H1 (cell line): ENCODE measurements around the gene SLX4IP. TPM values are rescaled to one million over a fixed set of nuclear protein-coding genes. Genes with fewer than 3 reads are reported as not detected.

ENCODE experiments used
- CTCF ChIA-PET: fragments of 300-600 bp; sonication (Branson Sonifier 250); formaldehyde crosslinking; loops from one replicate; lab custom pipeline; 2021; ENCODE audit not compliant: partially characterized antibody; lab: Charles Lee
- POLR2A ChIA-PET: fragments of 300-600 bp; sonication (Branson Sonifier 250); formaldehyde crosslinking; loops from one replicate; lab custom pipeline; 2021; ENCODE audit warnings: inconsistent platforms; ENCODE audit not compliant: partially characterized antibody; lab: Charles Lee
- DNase-seq, 2 experiments: peaks; one replicate each; pipeline versions ENCODE4 v3.0.0 to v3.0.0-alpha.2; 2010 to 2022; ENCODE audit warnings: low spot score in 2 of 2, low read depth in 1 of 2, mixed read lengths in 1 of 2
- FAIRE-seq: peaks from 2 replicates; lab custom pipeline; 2011; peaks lifted over from hg19 to GRCh38; lab: Jason Lieb, UNC
- H2AFZ ChIP-seq: 2 replicates; pipeline ENCODE4 v1.8.1; 2012; ENCODE audit warnings: low read length, inconsistent platforms
- H2AK5ac ChIP-seq: 2 replicates; pipeline ENCODE4 v1.6.1; 2013; ENCODE audit warnings: low read depth, low read length
- H2BK120ac ChIP-seq: replicated peaks from 2 replicates; pipeline ENCODE3; 2013; ENCODE audit warnings: low read depth, low read length, inconsistent platforms
- H2BK12ac ChIP-seq: 2 replicates; pipeline ENCODE4 v1.6.1; 2013; ENCODE audit warnings: low read depth, low read length
- H2BK15ac ChIP-seq: 2 replicates; pipeline ENCODE4 v1.6.1; 2013; ENCODE audit warnings: low read length
- H2BK20ac ChIP-seq: 2 replicates; pipeline ENCODE4 v1.6.1; 2013; ENCODE audit warnings: low read length
- H2BK5ac ChIP-seq: 2 replicates; pipeline ENCODE4 v1.6.1; 2013; ENCODE audit warnings: low read depth, low read length
- H3K14ac ChIP-seq: 2 replicates; pipeline ENCODE4 v1.6.1; 2013; ENCODE audit warnings: inconsistent platforms; ENCODE audit not compliant: insufficient read length
- H3K18ac ChIP-seq: 2 replicates; pipeline ENCODE4 v1.6.1; 2013; ENCODE audit warnings: low read length; ENCODE audit errors: extremely low read depth
- H3K23ac ChIP-seq: 2 replicates; pipeline ENCODE4 v1.6.1; 2013; ENCODE audit warnings: inconsistent platforms; ENCODE audit not compliant: insufficient read length
- H3K23me2 ChIP-seq: 2 replicates; pipeline ENCODE4 v1.6.1; 2013; ENCODE audit warnings: low read depth, low read length
- H3K27ac ChIP-seq: 2 replicates; pipeline ENCODE4 v1.6.1; 2011; ENCODE audit warnings: low read depth, low read length, inconsistent platforms
- H3K27me3 ChIP-seq, 4 experiments: replicated peaks in 1 of 4; 1 replicate in 1 of 4; 2 replicates in 3 of 4; pipeline versions ENCODE4 v1.6.1 to v1.8.1; 2011 to 2013; ENCODE audit warnings: low read length in 3 of 4, mild to moderate bottlenecking in 3 of 4, inconsistent platforms in 2 of 4, mixed read lengths in 2 of 4, moderate library complexity in 1 of 4; ENCODE audit not compliant: control insufficient read depth in 3 of 4, insufficient read depth in 3 of 4; ENCODE audit errors: extremely low read depth in 1 of 4
- H3K36me3 ChIP-seq, 4 experiments: 2 replicates each; pipeline versions ENCODE4 v1.6.1 to v1.8.1; 2011 to 2013; ENCODE audit warnings: mild to moderate bottlenecking in 4 of 4, low read length in 3 of 4, moderate library complexity in 2 of 4, control low read depth in 1 of 4, inconsistent platforms in 1 of 4; ENCODE audit not compliant: insufficient read depth in 4 of 4, control insufficient read depth in 2 of 4
- H3K4ac ChIP-seq: replicated peaks from 2 replicates; pipeline ENCODE3; 2013; ENCODE audit warnings: low read length, low read depth, mixed read lengths, inconsistent platforms; ENCODE audit not compliant: insufficient read length
- H3K4me1 ChIP-seq, 4 experiments: replicated peaks in 1 of 4; 1 replicate in 1 of 4; 2 replicates in 3 of 4; pipeline versions ENCODE4 v1.6.1 to v1.8.1; 2011 to 2013; ENCODE audit warnings: low read length in 3 of 4, inconsistent platforms in 2 of 4, mixed read lengths in 1 of 4; ENCODE audit not compliant: insufficient read depth in 4 of 4, control insufficient read depth in 3 of 4
- H3K4me2 ChIP-seq, 2 experiments: 2 replicates each; pipeline versions ENCODE4 v1.6.1 to v1.8.1; 2011 to 2013; ENCODE audit warnings: low read depth in 2 of 2, low read length in 2 of 2, control low read depth in 1 of 2, inconsistent platforms in 1 of 2, mild to moderate bottlenecking in 1 of 2; ENCODE audit not compliant: insufficient read depth in 1 of 2
- H3K4me3 ChIP-seq, 4 experiments: fragments of 200-600, 300-600 bp in 1 of 4; sonication (generic), shearing (Covaris generic), sonication (Bioruptor Twin) in 1 of 4; 2 replicates each; pipeline versions ENCODE4 v1.5.1 to v1.8.1; 2011 to 2016; ENCODE audit warnings: low read length in 4 of 4, low read depth in 3 of 4, control low read depth in 2 of 4, inconsistent platforms in 2 of 4, mild to moderate bottlenecking in 2 of 4, mixed read lengths in 1 of 4, moderate library complexity in 1 of 4; ENCODE audit not compliant: insufficient read depth in 2 of 4; ENCODE audit errors: extremely low read depth in 1 of 4
- H3K56ac ChIP-seq: replicated peaks from 2 replicates; pipeline ENCODE3; 2013; ENCODE audit warnings: low read depth, mild to moderate bottlenecking, mixed read lengths, low read length, inconsistent platforms; ENCODE audit not compliant: insufficient read length
- H3K79me1 ChIP-seq: 2 replicates; pipeline ENCODE4 v1.6.1; 2013; ENCODE audit warnings: low read depth, low read length, control low read depth
- H3K79me2 ChIP-seq, 2 experiments: 2 replicates each; pipeline versions ENCODE4 v1.6.1 to v1.8.1; 2012 to 2013; ENCODE audit warnings: low read length in 2 of 2, mild to moderate bottlenecking in 2 of 2, inconsistent platforms in 1 of 2; ENCODE audit not compliant: insufficient read depth in 2 of 2, control insufficient read depth in 1 of 2
- H3K9ac ChIP-seq, 4 experiments: replicated peaks in 1 of 4; 1 replicate in 1 of 4; 2 replicates in 3 of 4; pipeline versions ENCODE4 v1.6.1 to v1.8.1; 2011 to 2013; ENCODE audit warnings: low read depth in 3 of 4, low read length in 3 of 4, control low read depth in 2 of 4, mild to moderate bottlenecking in 2 of 4, moderate library complexity in 2 of 4, inconsistent platforms in 1 of 4; ENCODE audit errors: extremely low read depth in 1 of 4
- H3K9me3 ChIP-seq, 2 experiments: 2 replicates each; pipeline versions ENCODE4 v1.6.1 to v1.8.1; 2012 to 2013; ENCODE audit warnings: mild to moderate bottlenecking in 2 of 2, moderate library complexity in 2 of 2, control low read depth in 1 of 2, inconsistent platforms in 1 of 2, low read depth in 1 of 2, low read length in 1 of 2, mixed read lengths in 1 of 2; ENCODE audit not compliant: insufficient read depth in 2 of 2
- H4K20me1 ChIP-seq, 2 experiments: replicated peaks in 1 of 2; 2 replicates each; pipeline versions ENCODE3 to v1.8.1; 2011 to 2013; ENCODE audit warnings: inconsistent platforms in 2 of 2, low read length in 2 of 2, mild to moderate bottlenecking in 1 of 2; ENCODE audit not compliant: insufficient read depth in 2 of 2, control insufficient read depth in 1 of 2
- H4K5ac ChIP-seq: 2 replicates; pipeline ENCODE4 v1.6.1; 2013; ENCODE audit warnings: low read length, low read depth, mixed read lengths, inconsistent platforms; ENCODE audit not compliant: insufficient read length
- H4K8ac ChIP-seq: 2 replicates; pipeline ENCODE4 v1.8.0; 2013; ENCODE audit warnings: mild to moderate bottlenecking, moderate library complexity, low read length, inconsistent platforms; ENCODE audit not compliant: insufficient read depth; ENCODE audit errors: extremely low read depth
- H4K91ac ChIP-seq: replicated peaks from 2 replicates; pipeline ENCODE3; 2013; ENCODE audit warnings: low read length, mixed read lengths, inconsistent platforms; ENCODE audit not compliant: insufficient read length
- CHD1 ChIP-seq: IDR thresholded peaks from 2 replicates; pipeline ENCODE4 v1.6.1; 2012; ENCODE audit warnings: low read depth, low read length, improper control_type of control experiment
- CREB1 ChIP-seq: IDR thresholded peaks from 2 replicates; pipeline ENCODE4 v1.6.1; 2012; ENCODE audit warnings: inconsistent platforms
- FOSL1 ChIP-seq: IDR thresholded peaks from 2 replicates; pipeline ENCODE4 v1.6.1; 2011; ENCODE audit warnings: mild to moderate bottlenecking, low read depth, low read length, moderate library complexity; ENCODE audit not compliant: insufficient read depth
- JUND ChIP-seq: IDR thresholded peaks from 2 replicates; pipeline ENCODE4 v1.6.1; 2011; ENCODE audit warnings: mild to moderate bottlenecking, improper control_type of control experiment, low read length
- KDM1A ChIP-seq: fragments of 200-600, 300-600 bp; sonication (generic); IDR thresholded peaks from 2 replicates; pipeline ENCODE4 v1.7.1; 2016; ENCODE audit warnings: mild to moderate bottlenecking, low read length, borderline replicate concordance
- POLR2A ChIP-seq, 2 experiments: IDR thresholded peaks; 1 replicate in 1 of 2; 2 replicates in 1 of 2; pipeline ENCODE4 v1.6.1; 2011; ENCODE audit warnings: low read depth in 2 of 2, low read length in 2 of 2, mild to moderate bottlenecking in 2 of 2; ENCODE audit errors: control extremely low read depth in 1 of 2
- RFX5 ChIP-seq: IDR thresholded peaks from 2 replicates; pipeline ENCODE4 v1.6.1; 2011; ENCODE audit warnings: low read depth, low read length, improper control_type of control experiment, borderline replicate concordance
- RXRA ChIP-seq: IDR thresholded peaks from 2 replicates; pipeline ENCODE4 v1.6.1; 2011; ENCODE audit warnings: low read depth, mild to moderate bottlenecking, low read length, moderate library complexity; ENCODE audit not compliant: insufficient read depth
- YY1 ChIP-seq: IDR thresholded peaks from 2 replicates; pipeline ENCODE4 v1.6.1; 2011; ENCODE audit warnings: low read depth, mild to moderate bottlenecking, low read length
- WGBS, 2 experiments: shearing (Covaris generic) in 1 of 2; methylation state at CpG; one replicate each; pipeline versions ENCODE4 v1.1.6 to v1.1.7; 2013 to 2015; ENCODE audit warnings: low lambda C conversion rate in 2 of 2, mixed read lengths in 2 of 2, inconsistent platforms in 1 of 2, low coverage in 1 of 2, missing lambda C conversion rate in 1 of 2; ENCODE audit not compliant: insufficient replicate concordance in 2 of 2, insufficient coverage in 1 of 2, insufficient read length in 1 of 2; ENCODE audit errors: extremely low coverage in 1 of 2, missing lambda C conversion rate in 1 of 2; 5-methylcytosine and 5-hydroxymethylcytosine counted together
- polyA plus RNA-seq, 7 experiments: library from polyadenylated mRNA; depleted of rRNA in 3 of 7; stranded (reverse) in 5 of 7; unstranded in 2 of 7; fragments of >200 nt in 5 of 7; fragments of 200-250 nt in 2 of 7; gene quantifications; 1 replicate in 5 of 7; 2 replicates in 1 of 7; 4 replicates in 1 of 7; pipeline versions ENCODE4 v1.2.1 to v1.2.3, GENCODE V29; 2011 to 2013; ENCODE audit warnings: missing spikeins in 2 of 7, mixed read lengths in 2 of 7
- total RNA-seq: library from RNA; stranded (reverse); fragmentation: NEBNext Ultra II Directional; extraction: Animal tissue kit (Norgen Biotek cat#: 25700); gene quantifications from 2 replicates; pipeline ENCODE4 v1.2.1, GENCODE V29; 2021
- TF ChIP-seq, protein P1 (sequence below): IDR thresholded peaks from 2 replicates; pipeline ENCODE4 v1.6.1; 2012; ENCODE audit warnings: low read length, inconsistent platforms
- TF ChIP-seq, protein P2 (sequence below), 3 experiments: IDR thresholded peaks; 1 replicate in 2 of 3; 2 replicates in 1 of 3; pipeline versions ENCODE4 v1.5.1 to v1.6.1; 2011; ENCODE audit warnings: low read length in 3 of 3, mild to moderate bottlenecking in 3 of 3, inconsistent platforms in 2 of 3, low read depth in 1 of 3, moderate library complexity in 1 of 3; ENCODE audit not compliant: insufficient read depth in 1 of 3; ENCODE audit errors: control extremely low read depth in 1 of 3

SLX4IP gene
- total and polyA plus RNA-seq, 2 of the 8 experiments (the other 6 are each of a cell fraction or from before 2014, with no cell fraction given): 2.4 to 8.7 TPM

GRCh38 chr20:10625641-10626040, 190.5 kb downstream of the SLX4IP start:
- no peak overlapping the region for H4K91ac ChIP-seq
- no peak for TF ChIP-seq RXRA
- no peak for TF ChIP-seq YY1
- no peak for TF ChIP-seq KDM1A
- TF ChIP-seq CHD1: no peak
- TF ChIP-seq, protein P1, sequence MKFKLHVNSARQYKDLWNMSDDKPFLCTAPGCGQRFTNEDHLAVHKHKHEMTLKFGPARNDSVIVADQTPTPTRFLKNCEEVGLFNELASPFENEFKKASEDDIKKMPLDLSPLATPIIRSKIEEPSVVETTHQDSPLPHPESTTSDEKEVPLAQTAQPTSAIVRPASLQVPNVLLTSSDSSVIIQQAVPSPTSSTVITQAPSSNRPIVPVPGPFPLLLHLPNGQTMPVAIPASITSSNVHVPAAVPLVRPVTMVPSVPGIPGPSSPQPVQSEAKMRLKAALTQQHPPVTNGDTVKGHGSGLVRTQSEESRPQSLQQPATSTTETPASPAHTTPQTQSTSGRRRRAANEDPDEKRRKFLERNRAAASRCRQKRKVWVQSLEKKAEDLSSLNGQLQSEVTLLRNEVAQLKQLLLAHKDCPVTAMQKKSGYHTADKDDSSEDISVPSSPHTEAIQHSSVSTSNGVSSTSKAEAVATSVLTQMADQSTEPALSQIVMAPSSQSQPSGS: no peak
- TF ChIP-seq FOSL1: no peak
- TF ChIP-seq POLR2A (IDR thresholded peaks at IDR 0.05; ENCODE audit: control extremely low read depth in 1 of 2, low read depth in 2 of 2, low read length in 2 of 2): no peak
- no peak for TF ChIP-seq JUND
- TF ChIP-seq CREB1: no peak
- TF ChIP-seq, protein P2, sequence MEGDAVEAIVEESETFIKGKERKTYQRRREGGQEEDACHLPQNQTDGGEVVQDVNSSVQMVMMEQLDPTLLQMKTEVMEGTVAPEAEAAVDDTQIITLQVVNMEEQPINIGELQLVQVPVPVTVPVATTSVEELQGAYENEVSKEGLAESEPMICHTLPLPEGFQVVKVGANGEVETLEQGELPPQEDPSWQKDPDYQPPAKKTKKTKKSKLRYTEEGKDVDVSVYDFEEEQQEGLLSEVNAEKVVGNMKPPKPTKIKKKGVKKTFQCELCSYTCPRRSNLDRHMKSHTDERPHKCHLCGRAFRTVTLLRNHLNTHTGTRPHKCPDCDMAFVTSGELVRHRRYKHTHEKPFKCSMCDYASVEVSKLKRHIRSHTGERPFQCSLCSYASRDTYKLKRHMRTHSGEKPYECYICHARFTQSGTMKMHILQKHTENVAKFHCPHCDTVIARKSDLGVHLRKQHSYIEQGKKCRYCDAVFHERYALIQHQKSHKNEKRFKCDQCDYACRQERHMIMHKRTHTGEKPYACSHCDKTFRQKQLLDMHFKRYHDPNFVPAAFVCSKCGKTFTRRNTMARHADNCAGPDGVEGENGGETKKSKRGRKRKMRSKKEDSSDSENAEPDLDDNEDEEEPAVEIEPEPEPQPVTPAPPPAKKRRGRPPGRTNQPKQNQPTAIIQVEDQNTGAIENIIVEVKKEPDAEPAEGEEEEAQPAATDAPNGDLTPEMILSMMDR (IDR thresholded peaks at IDR 0.05; ENCODE audit: control extremely low read depth in 1 of 3, insufficient read depth in 1 of 3, low read depth in 1 of 3, low read length in 3 of 3): no peak
- no peak for TF ChIP-seq RFX5

More at GRCh38 chr20:10625641-10626040, 190.5 kb downstream of the SLX4IP start:
- peaks cover 3 to 9% (median 3%) of the 10 kb centered on the region in 4 experiments; a peak in 6 of 7 replicates for H3K4me1 ChIP-seq
- no peak for FAIRE-seq
- no peak overlapping the region for H2BK12ac ChIP-seq
- no peak overlapping the region for H3K4me3 ChIP-seq
- H3K23ac ChIP-seq: no peak overlapping the region
- no peak overlapping the region for H3K27ac ChIP-seq
- H4K20me1 ChIP-seq: no peaks in the 10 kb centered on the region
- no peaks in the 10 kb centered on the region for H3K9me3 ChIP-seq
- no peaks in the 10 kb centered on the region for H3K23me2 ChIP-seq
- H4K8ac ChIP-seq: no peak overlapping the region
- H3K27me3 ChIP-seq: no peaks in the 10 kb centered on the region; a peak in 1 of 7 replicates
- H3K4me2 ChIP-seq: no peak overlapping the region
- POLR2A ChIA-PET: no interaction called here
- H4K5ac ChIP-seq: no peak overlapping the region
- WGBS, 2 experiments: 89% methylated on average over 2 of the region's 2 CpGs; no CpG with 5 or more reads in 1 of the 2 experiments
- H3K36me3 ChIP-seq: no peaks in the 10 kb centered on the region
- no peak overlapping the region for H2BK15ac ChIP-seq
- H2AK5ac ChIP-seq: no peak overlapping the region
- no peak overlapping the region for H2BK120ac ChIP-seq
- H2BK20ac ChIP-seq: no peak overlapping the region
- no peak overlapping the region for H2AFZ ChIP-seq
- no peaks in the 10 kb centered on the region for H3K79me1 ChIP-seq
- DNase-seq: no peak
- no peak overlapping the region for H3K56ac ChIP-seq
- no peak overlapping the region for H3K14ac ChIP-seq
- H3K4ac ChIP-seq: no peak overlapping the region
- no peak overlapping the region for H3K18ac ChIP-seq
- CTCF ChIA-PET: interaction anchor here (0.6 to 1.4 kb wide), 2 partner anchors 10 to 1195 kb away, joined by 3 to 4 read pairs; no protein-coding TSS in a partner anchor
- no peaks in the 10 kb centered on the region; a peak in 1 of 4 replicates for H3K79me2 ChIP-seq
- H3K9ac ChIP-seq: no peak overlapping the region
- H2BK5ac ChIP-seq: no peak overlapping the region
